NCI-H748 (cell line): ENCODE measurements around the gene MEX3D.
A peak's percentile ranks its signal among the peaks of the same experiment; 100 is the strongest.
"Not testable (repeated sequence)": the region's sequence is repeated elsewhere in the genome, so short reads cannot be mapped to it uniquely, and the experiment has no call there.

Experiments
- DNase-seq: peaks from one replicate; lab custom pipeline; 2025; ENCODE audit not compliant: unreplicated experiment; lab: John Stamatoyannopoulos, UW

MEX3D gene

DNA sequence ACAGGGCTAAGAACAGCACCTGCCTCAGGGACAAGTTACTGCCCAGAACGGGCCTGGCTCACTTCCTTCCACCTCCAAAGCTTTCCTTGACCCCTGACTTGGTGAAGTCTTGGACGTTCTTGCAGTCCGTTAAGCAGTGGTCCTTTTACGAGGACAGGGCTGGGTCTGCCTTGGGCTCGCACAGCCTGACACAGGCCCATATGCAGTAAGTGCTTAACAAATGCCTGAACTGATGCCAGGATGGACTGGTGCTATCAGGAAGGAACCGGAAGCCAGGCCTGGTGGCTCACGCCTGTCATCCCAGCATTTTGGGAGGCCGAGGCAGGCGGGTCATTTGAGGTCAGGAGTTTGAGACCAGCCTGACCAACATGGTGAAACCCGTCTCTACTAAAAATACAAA, 46.1 kb downstream of the MEX3D start:
- DNase-seq, result no peak

DNA sequence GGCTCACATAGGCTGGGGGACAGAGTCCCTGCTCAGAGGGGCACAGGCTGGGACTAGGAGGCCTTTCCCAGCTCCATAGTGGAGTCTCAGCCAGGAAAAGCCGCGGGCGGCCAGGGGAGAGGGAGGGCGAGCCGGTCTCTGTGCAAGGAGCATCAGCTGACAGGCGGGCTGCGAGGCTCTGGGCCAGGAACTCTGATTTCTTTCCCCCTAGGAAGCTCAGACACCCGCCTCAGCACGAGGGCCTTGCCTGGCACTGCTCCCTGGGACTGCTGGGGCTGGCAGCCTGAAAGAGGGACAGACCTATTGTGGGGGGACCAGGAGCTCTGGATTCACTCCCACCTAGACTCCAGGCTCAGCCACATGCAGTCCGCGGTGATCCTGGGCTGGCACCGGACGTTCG, 46.5 kb downstream of the MEX3D start:
- DNase-seq, result no peak

DNA sequence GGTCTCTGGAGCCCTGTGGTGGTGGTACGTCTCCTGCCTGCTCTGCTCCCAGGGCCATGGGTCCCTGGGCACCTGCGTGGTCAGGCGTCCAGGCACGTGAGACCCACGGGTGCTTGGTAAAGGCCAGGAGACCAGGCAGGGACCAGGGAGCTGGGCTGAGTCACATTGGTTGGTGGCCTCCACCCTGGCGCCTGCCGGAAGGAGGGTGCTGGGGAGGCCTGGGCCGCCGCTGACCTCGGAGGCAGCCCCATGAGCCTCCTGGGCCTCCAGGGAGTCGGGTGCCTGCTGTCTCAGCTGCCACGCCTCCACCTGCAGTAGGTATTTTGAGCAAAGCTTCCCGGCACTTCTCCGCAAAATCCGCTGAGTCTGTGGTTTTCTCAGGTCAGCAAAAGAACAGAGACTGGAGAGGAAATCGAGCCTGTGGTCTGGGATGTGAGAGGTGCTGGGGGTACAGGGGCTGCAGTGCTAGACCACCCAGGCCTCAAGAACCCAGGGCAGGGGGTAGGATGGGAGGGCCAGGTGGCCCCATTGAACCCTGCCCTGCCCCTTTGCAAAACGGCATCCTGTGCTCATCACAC, 47.8 kb downstream of the MEX3D start:
- no peak for DNase-seq

DNA sequence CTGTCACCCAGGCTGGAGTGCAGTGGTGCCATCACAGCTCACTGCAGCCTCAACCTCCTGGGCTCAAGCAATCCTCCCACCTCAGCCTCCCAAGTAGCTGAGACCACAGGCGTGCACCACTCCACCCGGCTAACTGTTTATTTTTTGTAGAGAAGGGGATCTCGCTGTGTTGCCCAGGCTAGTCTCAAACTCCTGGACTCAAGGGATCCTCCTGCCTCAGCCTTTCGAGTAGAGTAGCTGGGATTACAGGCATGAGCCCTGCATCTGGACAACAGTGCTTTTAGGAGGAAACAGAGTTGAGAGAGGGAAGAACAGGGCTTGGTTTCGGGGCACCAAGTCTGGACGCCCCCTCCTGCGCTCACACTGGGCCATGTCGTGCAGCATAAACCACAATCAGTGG, 48.3 kb downstream of the MEX3D start:
- not testable (repeated sequence) for DNase-seq

- no peak for DNase-seq
These were observed 49.7 kb downstream of the MEX3D start for GRCh38 chr19:1518471-1518870.

DNA sequence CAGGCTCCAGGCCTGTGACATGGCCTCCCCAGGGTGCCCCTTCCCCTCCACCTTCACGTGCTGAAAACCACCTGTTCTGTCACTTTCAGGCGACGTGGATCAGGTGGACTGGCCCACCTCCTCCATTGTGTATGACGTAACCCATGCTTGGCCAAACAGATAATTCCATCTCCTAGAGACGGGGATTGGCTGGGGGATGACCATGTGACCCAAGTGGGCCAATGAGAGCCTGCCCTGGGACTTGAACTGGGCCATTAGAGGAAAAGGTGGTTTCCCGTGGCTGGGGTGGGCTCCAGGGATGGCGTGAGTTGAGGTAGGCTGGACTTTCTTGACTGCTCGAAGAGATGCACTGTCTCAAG, 51.8 kb downstream of the MEX3D start:
- peak; percentile 51 for DNase-seq

DNA sequence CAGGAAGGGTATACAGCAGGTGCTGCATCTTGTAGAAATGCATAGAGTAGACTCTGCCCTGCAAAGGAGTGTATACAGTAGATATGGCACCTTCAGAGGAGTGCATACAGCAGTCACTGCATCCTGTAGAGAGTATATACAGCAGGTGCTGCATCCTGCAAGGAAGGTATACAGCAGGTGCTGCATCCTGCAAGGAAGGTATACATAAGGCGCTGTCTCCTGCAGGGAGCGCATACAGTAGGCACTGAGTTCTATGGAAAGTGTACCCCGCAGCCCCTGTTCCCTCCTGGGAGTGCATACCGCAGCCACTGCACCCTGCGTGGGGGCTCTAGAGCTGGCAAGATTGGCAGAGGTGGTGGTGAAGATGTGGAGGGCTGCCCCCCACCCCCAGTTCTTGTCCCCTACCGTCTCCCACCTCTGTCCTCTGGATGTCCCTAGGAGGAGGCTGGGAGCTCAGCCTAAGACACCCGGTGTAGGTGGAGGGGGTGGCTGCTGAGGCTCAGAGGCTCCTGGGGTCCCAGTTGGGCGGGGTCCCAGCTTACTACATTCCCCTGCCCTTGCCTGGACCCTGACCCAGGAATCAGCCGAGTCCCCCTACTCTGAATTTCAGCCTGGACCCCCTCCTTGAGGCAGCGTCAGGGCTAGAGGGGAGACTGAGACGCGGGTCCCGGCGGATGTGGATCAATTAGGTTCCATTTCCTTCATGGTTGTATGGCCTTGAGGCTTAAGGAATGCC, 53.0 kb downstream of the MEX3D start:
- no peak for DNase-seq

GRCh38 chr19:1514295-1514661, 53.8 kb downstream of the MEX3D start:
- no peak for DNase-seq

GRCh38 chr19:1513499-1514294, 54.4 kb downstream of the MEX3D start:
- DNase-seq, result peak; percentile 44

DNA sequence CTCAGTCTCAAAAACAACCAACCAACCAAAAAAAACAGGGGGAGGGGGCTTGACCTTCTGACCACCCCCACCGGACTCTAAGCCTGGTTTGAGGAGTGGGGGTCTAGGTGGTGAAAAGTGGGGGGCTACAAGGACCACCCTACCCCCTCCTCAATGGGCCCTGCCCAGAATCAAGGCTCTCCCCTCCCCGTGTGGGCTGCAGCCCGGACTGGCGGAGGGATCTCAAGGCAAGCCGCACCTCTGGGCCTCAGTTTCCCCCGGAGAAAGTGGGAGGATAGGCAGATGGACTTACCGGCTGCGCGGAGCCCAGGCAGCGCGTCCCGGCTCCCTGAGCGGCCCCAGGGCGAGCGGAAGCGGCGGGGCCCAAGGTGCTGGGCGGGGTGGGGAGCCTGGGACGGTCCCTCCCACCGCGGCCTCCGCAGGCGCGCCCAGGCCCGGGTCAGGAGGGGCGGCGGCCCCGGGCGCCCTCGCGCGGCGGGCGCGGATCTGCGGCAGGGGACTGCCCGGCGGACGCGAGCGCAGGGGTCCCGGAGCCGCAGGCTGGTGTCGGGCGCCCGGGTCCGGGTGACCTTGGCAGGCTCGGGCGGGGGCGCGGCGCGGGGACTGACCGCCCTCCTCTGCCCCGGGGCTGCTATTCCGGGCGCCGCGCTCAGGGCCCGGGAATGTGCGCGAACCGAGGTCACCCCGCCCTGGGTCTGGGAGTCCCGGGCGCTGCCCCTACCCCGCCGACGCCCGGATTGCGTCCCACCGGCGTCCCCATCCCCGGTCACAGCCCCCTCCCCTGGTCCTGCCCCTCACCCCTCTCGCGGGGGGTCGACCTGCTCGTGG, 55.2 kb downstream of the MEX3D start, which contains the start of gene ADAMTSL5:
Gene ADAMTSL5 (minus strand): TSS at position 349 of the 828 bp plus-strand sequence. CDS start 2,076 bp downstream, outside the sequence.
- DNase-seq, result peak; percentile 9

DNA sequence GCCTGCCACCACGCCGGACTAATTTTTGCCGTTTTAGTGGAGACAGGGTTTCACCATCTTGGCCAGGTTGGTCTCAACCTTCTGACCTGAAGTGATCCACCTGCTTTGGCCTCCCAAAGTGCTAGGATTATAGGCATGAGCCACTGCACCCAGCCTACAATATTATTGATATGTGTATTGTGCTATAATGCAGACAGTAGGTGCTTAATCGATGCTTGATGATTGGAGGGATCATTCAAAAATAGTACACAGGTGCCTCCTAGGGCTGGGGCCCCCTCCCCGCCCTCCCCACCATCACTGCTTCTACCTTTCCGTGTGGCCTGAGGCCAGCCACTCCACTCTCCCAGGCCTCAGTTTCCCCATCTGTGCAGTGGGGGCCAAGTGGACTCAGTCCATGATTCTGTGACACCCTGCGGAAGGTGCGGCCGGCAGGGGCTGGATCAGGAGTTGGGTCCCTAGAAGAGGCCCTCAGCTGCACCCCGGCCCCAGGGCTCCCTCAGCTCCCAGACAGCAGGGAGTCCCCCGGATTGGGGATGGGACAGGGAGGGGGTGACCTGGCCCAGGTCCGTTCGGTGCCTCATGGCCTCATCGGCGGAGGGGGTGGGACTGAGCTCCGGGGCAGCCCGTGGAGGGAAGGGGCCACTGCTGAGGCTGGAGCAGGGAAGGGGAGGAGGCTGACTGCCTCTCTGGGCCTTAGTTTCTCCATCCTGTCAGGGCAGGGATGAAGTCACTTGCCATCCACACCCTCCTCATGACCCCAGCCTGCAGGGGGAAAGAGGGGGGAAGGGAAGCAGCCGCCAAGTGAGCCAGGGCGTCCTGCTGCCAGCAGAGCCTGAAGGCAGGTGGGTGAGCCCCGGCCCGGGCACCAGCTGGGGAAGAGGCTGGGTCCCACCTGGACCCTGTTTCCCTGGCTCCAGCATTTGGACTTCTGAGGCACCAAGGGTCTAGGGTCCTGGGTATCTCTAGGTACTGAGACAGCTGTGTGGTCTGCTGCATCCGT, 56.5 kb downstream of the MEX3D start:
- no peak for DNase-seq

DNA sequence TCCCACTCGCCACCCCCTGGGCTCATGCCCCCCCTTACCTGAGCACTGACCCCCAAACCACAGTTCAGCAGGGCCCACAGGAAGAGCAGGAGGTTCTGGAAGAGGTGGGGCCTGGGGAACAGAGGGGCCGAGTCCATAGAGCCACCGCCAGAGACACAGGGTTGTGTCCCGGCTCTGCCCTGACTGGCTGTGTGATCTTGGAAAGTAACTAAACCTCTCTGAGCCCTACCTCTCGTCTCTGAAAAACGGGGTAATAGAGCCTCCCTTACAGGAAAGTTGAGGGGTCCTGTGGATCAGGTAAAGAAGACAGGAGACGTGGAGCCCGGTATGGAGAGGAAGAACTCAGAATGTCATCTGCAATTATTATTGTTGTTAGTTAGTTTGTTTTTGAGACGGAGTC, 57.3 kb downstream of the MEX3D start:
- no peak for DNase-seq

- DNase-seq, result no peak
These were observed 57.7 kb downstream of the MEX3D start for GRCh38 chr19:1510442-1510806.

DNA sequence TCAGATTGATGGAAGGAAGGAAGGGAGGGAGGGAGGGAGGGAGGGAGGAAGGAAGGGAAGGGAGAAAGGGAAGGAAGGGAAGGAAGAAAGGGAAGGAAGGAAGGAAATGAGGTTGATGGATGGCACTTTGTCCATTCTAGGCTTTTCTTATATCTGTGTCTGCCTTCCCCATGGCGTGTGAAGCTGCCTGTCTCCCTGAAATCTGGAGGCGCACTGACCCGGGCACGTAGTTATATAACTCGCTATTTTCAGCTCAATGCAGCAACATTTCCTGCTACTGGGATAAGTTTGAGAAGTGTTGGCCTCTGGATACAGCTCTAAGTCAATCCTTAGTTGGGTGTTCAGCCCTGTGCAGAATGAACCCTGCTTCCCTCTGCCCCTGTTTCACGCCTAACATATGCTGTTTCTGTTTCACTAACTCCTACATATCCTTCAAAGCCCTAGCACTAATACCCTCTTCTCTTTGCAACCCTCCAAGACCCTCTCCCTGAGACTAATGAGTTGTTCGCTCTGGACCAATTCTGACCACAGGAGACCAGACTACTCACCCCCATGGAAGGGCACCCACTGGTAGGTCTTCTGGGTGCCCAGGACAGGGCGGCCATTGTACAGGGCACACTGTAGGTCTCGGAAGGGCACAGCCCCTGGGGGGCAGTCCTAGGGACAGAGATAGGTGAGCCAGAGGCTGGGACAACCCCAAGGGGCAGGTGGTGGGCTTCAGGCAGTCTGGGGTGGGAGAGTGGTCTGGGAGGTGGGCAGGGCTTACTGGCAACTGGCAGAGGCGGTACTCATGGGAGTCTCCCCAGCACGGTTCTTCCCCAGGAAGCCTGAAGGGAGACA, 58.3 kb downstream of the MEX3D start:
- DNase-seq, result no peak

GRCh38 chr19:1508507-1508856, 59.6 kb downstream of the MEX3D start:
- no peak for DNase-seq

- DNase-seq, result peak; percentile 95
These were observed 60.2 kb downstream of the MEX3D start for GRCh38 chr19:1507763-1508506.

DNA sequence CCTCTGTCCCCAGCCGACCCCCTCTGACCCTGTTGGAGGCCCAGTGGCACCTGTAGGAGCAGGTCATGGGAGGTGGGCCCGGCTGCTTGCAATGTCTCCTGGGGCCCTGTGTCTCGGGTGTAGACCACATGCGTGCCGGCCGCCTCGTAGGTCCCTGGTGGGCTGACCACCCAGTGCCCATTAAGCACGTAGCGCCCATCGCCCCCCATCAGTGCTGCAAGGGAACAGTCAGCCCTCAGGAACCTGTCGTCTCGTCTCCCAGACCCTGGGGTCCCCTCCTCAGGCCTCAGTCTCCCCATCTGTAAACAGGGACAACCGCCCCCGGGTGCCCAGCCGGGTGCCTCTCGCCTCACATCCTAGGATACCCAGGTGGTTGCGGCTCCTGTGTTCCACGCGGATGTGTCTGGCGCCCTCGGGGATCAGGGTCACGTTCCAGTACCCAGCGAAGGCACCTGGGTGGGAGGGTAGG, 60.9 kb downstream of the MEX3D start:
- no peak for DNase-seq
